ENCODE data around the gene FMN1. TPM values are rescaled to one million over a fixed set of nuclear protein-coding genes. Genes with fewer than 3 reads are reported as not detected.

FMN1 gene
- total and polyA plus RNA-seq, 10 of the 15 experiments (the other 5 are each of a cell fraction or from before 2014, with no cell fraction given): 0.05 to 0.16 (median 0.08) TPM; not detected in 4

DNA sequence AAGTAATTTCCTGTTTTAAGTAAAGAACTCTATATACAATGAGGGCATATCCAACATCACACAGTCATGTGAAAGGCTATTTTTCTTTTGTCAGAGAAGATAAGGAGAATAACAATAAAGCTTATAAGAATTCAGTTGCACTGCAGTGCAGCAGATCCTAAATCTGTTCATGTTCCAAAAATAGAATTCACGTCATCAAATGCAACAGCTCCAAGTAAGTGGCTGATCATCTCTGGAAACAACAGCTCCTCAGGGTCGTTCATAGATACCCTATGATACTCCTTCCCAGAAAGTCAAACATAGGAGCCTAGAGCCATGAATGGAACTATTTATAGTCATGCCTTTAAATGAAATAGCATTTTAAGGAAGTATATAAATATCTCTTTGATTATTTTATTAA lies 100.2 kb downstream of the FMN1 start:
- DNase-seq (ENCODE audit: low read depth, low spot score) (no peak), ATAC-seq (no peak), FAIRE-seq (no peak)
- CTCF ChIA-PET: no interaction called here
- no peak overlapping the region for H2AFZ ChIP-seq (ENCODE audit: control insufficient read depth, low read depth, low read length)
- in situ Hi-C loops (cut with MboI): loop anchor here (5.0 kb wide), 1 partner anchor 33 kb away; no protein-coding TSS in a partner anchor
- no peaks in the 10 kb centered on the region for H3K79me2 ChIP-seq (ENCODE audit: control insufficient read depth, insufficient read depth, low read length)
- H3K36me3 ChIP-seq (ENCODE audit: control insufficient read depth in 2 of 2, insufficient read depth in 2 of 2, low read length in 1 of 2): no peaks in the 10 kb centered on the region
- no peak overlapping the region for H3K27ac ChIP-seq (ENCODE audit: control insufficient read depth, insufficient read depth)
- 4% methylated on average over 2 of the region's 2 CpGs for WGBS (ENCODE audit: insufficient coverage, insufficient replicate concordance, low lambda C conversion rate, missing lambda C conversion rate)
- RAD21 ChIA-PET (ENCODE audit: unreplicated experiment): no interaction called here
- POLR2A ChIA-PET: no interaction called here
- no peaks in the 10 kb centered on the region for H3K4me1 ChIP-seq (ENCODE audit: control insufficient read depth, insufficient read depth, low read length)
- peaks cover 0 to 2% of the 10 kb centered on the region in 2 experiments for H3K27me3 ChIP-seq (replicated peaks in 1 of 2; ENCODE audit: control insufficient read depth in 2 of 2, insufficient read depth in 2 of 2, low read length in 1 of 2)
- H4K20me1 ChIP-seq (ENCODE audit: control insufficient read depth, insufficient read depth): no peaks in the 10 kb centered on the region
- no peak for TF ChIP-seq NR2F1 (conservative IDR thresholded peaks at IDR 0.05)
- no peak for TF ChIP-seq NRF1 (conservative IDR thresholded peaks at IDR 0.05; ENCODE audit: low read depth, low read length)
- no peak for TF ChIP-seq MYC (IDR thresholded peaks at IDR 0.05; ENCODE audit: insufficient read depth, insufficient read length, insufficient replicate concordance, low read length, severe bottlenecking)
- no peak for TF ChIP-seq CBX5 (IDR thresholded peaks at IDR 0.05; ENCODE audit: low read depth)
- TF ChIP-seq, protein P1, sequence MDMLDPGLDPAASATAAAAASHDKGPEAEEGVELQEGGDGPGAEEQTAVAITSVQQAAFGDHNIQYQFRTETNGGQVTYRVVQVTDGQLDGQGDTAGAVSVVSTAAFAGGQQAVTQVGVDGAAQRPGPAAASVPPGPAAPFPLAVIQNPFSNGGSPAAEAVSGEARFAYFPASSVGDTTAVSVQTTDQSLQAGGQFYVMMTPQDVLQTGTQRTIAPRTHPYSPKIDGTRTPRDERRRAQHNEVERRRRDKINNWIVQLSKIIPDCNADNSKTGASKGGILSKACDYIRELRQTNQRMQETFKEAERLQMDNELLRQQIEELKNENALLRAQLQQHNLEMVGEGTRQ (IDR thresholded peaks at IDR 0.05; ENCODE audit: borderline replicate concordance, low read depth, low read length): no peak
- TF ChIP-seq, protein P2, sequence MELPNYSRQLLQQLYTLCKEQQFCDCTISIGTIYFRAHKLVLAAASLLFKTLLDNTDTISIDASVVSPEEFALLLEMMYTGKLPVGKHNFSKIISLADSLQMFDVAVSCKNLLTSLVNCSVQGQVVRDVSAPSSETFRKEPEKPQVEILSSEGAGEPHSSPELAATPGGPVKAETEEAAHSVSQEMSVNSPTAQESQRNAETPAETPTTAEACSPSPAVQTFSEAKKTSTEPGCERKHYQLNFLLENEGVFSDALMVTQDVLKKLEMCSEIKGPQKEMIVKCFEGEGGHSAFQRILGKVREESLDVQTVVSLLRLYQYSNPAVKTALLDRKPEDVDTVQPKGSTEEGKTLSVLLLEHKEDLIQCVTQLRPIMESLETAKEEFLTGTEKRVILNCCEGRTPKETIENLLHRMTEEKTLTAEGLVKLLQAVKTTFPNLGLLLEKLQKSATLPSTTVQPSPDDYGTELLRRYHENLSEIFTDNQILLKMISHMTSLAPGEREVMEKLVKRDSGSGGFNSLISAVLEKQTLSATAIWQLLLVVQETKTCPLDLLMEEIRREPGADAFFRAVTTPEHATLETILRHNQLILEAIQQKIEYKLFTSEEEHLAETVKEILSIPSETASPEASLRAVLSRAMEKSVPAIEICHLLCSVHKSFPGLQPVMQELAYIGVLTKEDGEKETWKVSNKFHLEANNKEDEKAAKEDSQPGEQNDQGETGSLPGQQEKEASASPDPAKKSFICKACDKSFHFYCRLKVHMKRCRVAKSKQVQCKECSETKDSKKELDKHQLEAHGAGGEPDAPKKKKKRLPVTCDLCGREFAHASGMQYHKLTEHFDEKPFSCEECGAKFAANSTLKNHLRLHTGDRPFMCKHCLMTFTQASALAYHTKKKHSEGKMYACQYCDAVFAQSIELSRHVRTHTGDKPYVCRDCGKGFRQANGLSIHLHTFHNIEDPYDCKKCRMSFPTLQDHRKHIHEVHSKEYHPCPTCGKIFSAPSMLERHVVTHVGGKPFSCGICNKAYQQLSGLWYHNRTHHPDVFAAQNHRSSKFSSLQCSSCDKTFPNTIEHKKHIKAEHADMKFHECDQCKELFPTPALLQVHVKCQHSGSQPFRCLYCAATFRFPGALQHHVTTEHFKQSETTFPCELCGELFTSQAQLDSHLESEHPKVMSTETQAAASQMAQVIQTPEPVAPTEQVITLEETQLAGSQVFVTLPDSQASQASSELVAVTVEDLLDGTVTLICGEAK (IDR thresholded peaks at IDR 0.05; ENCODE audit: borderline replicate concordance): no peak
- TF ChIP-seq TARDBP (IDR thresholded peaks at IDR 0.05; ENCODE audit: borderline replicate concordance): no peak
- no peak for TF ChIP-seq ZNF274 (IDR thresholded peaks at IDR 0.05; ENCODE audit: insufficient read depth, insufficient read length)
- no peak for TF ChIP-seq WRNIP1 (IDR thresholded peaks at IDR 0.05; ENCODE audit: borderline replicate concordance, low read depth, low read length)
- TF ChIP-seq, protein P3, sequence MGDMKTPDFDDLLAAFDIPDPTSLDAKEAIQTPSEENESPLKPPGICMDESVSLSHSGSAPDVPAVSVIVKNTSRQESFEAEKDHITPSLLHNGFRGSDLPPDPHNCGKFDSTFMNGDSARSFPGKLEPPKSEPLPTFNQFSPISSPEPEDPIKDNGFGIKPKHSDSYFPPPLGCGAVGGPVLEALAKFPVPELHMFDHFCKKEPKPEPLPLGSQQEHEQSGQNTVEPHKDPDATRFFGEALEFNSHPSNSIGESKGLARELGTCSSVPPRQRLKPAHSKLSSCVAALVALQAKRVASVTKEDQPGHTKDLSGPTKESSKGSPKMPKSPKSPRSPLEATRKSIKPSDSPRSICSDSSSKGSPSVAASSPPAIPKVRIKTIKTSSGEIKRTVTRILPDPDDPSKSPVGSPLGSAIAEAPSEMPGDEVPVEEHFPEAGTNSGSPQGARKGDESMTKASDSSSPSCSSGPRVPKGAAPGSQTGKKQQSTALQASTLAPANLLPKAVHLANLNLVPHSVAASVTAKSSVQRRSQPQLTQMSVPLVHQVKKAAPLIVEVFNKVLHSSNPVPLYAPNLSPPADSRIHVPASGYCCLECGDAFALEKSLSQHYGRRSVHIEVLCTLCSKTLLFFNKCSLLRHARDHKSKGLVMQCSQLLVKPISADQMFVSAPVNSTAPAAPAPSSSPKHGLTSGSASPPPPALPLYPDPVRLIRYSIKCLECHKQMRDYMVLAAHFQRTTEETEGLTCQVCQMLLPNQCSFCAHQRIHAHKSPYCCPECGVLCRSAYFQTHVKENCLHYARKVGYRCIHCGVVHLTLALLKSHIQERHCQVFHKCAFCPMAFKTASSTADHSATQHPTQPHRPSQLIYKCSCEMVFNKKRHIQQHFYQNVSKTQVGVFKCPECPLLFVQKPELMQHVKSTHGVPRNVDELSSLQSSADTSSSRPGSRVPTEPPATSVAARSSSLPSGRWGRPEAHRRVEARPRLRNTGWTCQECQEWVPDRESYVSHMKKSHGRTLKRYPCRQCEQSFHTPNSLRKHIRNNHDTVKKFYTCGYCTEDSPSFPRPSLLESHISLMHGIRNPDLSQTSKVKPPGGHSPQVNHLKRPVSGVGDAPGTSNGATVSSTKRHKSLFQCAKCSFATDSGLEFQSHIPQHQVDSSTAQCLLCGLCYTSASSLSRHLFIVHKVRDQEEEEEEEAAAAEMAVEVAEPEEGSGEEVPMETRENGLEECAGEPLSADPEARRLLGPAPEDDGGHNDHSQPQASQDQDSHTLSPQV (IDR thresholded peaks at IDR 0.05): no peak
- H3K4me3 ChIP-seq: no peak overlapping the region
- no peak overlapping the region for H3K4me2 ChIP-seq (ENCODE audit: control insufficient read depth, insufficient read depth)
- H3K9ac ChIP-seq (ENCODE audit: control insufficient read depth, insufficient read depth, low read length): no peak overlapping the region
- H3K9me3 ChIP-seq (replicated peaks; ENCODE audit: control insufficient read depth, insufficient read depth, low read length): no peaks in the 10 kb centered on the region
- intact Hi-C loops (cut with micrococcal nuclease; ENCODE audit: unreplicated experiment): no loop called here
- SMC1A ChIA-PET (ENCODE audit: uncharacterized antibody, unreplicated experiment): no interaction called here
- no TSS peak for BruUV-seq (replicated peaks)

Data from GM12878 (cell line).